NCI-H2107 (cell line): ENCODE data around the gene LAGE3.

Experiments
- DNase-seq: peaks from one replicate; lab custom pipeline; 2025; lab: John Stamatoyannopoulos, UW

LAGE3 gene

DNA sequence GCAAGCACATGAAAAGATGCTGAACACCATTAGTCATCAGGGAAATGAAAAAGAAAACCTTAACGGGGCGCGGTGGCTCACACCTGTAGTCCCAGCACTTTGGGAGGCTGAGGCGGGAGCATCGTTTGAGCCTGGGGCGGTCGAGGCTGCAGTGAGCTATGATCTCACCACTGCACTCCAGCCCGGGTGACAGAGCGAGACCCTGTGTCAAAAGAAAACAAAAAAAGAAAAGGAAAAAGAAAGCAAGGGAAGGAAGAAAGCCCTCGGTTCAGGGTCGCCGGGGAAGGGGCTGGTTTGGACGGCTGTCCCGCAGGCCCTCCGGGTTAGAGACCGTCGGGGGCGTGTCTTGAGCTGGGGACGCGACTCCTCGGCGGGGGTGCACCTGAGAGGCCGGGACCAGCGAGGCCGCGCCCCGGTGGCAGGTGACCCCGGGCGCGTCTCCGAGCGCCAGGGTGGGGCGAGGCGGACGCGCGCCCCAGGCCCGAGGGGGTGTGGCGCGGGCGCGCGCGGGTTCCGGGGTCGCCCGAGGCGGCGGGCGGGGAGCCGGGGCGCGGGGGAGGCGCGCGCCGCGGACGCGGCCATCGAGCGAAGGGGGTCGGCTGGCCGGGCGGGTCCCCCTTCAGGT lies 21.5 kb downstream of the LAGE3 start:
- DNase-seq, result no peak

- DNase-seq, result no peak
Measured at GRCh38 chrX:154452823-154453222, 26.3 kb downstream of the LAGE3 start.

- DNase-seq, result no peak
Measured at GRCh38 chrX:154450312-154450711, 28.8 kb downstream of the LAGE3 start.

DNA sequence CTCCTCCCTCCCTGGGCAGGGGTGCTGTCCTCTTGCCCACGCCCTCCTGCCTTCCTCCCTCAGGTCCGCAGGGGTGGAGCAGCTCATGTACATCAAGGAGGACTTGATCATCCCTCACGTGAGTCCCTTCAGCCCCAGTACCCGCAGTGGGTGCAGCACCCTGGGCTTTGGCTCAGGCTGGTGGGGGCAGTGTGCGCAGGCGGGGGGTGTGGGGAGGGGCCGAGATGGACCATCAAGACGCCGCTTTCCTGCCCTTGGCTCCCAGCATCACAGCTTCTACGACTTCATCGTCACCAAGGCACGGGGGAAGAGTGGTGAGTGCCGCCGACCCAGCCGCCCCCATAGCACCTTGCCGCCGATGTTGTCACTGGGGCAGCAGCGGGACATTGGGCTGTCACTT lies 29.5 kb downstream of the LAGE3 start:
- no peak for DNase-seq

DNA sequence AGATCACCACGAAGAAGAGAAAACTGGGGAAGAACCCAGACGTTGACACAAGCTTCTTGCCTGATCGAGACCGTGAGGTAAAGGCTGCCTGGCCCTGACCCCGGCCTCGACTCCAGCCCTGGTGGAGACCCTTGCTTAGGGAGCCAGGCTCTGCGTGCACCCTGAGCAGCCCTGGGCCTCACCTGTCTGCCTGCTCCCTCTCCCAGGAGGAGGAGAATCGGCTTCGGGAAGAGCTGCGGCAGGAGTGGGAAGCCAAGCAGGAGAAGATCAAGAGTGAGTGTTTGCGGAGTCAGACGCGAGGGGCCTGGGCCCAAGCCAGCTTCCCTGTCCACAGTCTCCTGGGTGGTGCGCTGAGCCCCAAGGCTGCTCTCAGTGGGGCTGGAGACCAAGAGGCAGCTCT lies 30.6 kb downstream of the LAGE3 start:
- DNase-seq, result no peak

GRCh38 chrX:154446430-154446829 lies 32.7 kb downstream of the LAGE3 start:
- no peak for DNase-seq

- no peak for DNase-seq
Measured at GRCh38 chrX:154445776-154446175, 33.3 kb downstream of the LAGE3 start.

GRCh38 chrX:154444755-154445246 lies 34.3 kb downstream of the LAGE3 start:
- no peak for DNase-seq

GRCh38 chrX:154443992-154444754 lies 34.9 kb downstream of the LAGE3 start, which contains the start of gene FAM50A:
Gene FAM50A (plus strand): TSS chrX:154444141. CDS start chrX:154444236, 95 bp downstream.
- DNase-seq, result peak; percentile 48

DNA sequence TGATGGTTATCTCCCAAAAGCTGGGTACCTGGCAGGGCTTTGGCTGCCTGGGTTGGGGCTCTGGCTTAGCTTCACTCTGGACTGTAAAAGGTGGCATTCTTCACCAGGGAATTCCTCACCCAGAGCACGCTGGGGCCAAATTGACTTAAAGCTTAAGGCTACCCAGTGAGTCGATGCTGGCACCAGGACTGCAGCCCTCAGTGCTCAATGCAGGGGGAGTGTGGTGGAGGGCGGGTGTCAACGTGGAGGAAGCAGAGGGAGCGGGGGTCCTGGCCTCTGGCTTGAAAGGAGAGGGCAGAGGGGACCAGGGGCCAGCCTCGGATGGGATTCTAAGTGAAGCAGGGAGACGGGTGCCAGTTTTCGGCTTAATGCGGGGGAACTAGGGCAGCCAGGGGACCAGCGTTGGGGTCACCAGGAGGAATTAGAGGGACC lies 35.6 kb downstream of the LAGE3 start:
- no peak for DNase-seq

DNA sequence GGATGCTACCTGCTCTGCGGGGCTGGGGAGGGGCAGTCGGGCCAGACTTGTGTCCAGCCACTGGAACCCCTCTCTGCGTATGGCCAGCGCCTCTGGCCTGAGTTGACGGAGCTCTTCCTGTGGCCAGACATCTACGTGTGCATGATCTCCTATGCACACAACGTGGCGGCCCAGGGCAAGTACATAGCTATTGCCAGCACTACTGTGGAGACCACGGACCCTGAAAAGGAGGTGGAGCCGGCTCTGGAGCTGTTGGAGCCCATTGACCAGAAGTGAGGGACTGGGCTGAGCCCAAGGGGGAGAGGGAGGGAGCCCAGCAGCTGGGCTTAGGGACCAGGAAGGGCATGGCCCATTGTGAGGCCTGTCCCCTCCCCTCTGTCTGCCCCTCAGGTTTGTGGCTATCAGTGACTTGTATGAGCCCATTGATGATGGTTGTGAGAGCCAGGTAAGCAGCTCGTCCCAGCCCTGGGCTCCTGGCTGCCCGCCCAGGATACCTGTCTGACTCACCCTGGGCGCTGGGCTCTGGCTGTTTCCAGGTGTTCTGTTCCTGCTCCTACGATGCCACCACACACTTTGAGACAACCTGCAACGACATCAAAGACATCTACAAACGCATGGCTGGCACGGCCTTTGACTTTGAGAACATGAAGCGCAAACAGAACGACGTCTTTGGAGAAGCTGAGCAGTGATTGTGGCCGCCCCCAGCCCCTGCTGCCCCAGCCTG lies 36.9 kb downstream of the LAGE3 start:
- no peak for DNase-seq

GRCh38 chrX:154441564-154441963 lies 37.5 kb downstream of the LAGE3 start:
- DNase-seq, result no peak

DNA sequence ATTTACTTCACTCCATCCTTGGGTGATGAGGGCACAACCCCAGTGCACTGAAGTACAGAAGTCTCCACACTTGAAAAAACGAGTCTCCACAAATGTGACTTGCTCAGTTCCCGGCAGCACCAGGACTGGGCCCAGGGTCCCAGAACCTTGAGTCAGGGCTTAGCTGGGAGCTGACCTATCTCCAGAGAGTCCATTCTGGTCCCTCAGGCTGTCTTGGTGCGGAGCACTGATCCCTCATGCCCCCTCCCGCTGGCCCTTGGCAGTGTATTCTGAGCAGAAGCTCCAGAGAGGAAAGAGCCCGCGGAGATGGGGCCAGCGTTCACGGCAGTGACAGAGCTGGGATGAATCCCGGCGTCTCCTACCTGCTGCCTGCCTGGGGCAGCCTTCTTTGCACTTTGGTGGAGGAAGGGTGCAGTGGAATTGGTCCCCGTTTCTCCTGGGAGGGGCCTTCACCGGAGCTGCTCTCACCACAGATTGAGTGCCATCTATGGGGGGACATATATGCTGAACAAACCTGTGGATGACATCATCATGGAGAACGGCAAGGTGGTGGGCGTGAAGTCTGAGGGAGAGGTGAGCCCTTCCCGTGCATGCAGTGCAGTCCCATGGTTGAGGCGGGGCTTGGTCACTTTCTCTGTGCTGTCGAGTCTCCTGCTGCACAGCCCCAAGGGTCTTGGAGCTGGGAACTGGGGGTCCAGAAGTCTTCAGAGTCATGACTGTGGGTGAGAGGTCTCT lies 38.3 kb downstream of the LAGE3 start:
- no peak for DNase-seq

- DNase-seq, result no peak
Measured at GRCh38 chrX:154439841-154440240, 39.2 kb downstream of the LAGE3 start.

- DNase-seq, result no peak
Measured at GRCh38 chrX:154437971-154438893, 40.8 kb downstream of the LAGE3 start.

- DNase-seq, result no peak
Measured at GRCh38 chrX:154436983-154437752, 41.9 kb downstream of the LAGE3 start, which contains the start of gene GDI1. Gene GDI1 (plus strand): TSS chrX:154437154. CDS start chrX:154437255, 101 bp downstream.

DNA sequence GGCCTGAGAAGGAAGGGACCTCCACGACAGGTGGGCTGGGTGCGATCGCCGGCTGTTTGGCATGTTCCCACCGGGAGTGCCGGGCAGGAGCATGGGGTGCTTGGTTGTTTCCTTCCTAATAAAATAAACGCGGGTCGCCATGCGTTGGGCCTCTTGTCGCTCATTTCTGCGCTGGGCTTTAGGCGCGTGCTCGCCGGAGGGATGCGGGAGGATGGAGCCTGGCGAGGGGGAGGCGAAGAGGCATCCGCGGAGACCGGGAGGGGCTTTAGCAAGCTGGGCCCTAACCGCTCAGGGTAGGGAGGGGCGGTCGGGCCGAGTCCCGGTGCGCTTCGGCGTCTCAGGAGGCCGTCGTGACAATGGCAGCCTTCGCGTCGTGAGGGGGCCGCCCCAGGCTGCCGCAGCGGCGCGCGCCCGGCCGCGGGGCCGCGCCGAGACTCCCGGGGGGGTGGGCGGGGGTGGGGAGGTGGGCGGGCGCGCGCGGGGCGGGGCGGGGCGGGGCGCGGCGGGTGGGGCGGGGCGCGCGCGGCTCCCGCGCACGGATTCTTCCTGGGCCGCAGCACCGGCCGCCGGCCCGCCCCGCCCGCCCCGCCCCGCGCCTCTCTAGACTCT lies 42.6 kb downstream of the LAGE3 start:
- DNase-seq, result peak; percentile 42

GRCh38 chrX:154435171-154435733 lies 43.8 kb downstream of the LAGE3 start:
- no peak for DNase-seq
